Head of caudate nucleus (tissue), 42 donors: ENCODE data around the gene FARP1.
A peak's percentile ranks its signal among the peaks of the same experiment; 100 is the strongest.

Source experiments
- DNase-seq, 42 donors: peaks; one replicate each; pipeline versions ENCODE4 v3.0.0 to v3.0.0-alpha.2; 2020 to 2021; ENCODE audit warnings: mixed read lengths in 7 of 42
- intact Hi-C: fragments of 100-400 bp; cut with DNase I; formaldehyde crosslinking; loops from one replicate; pipeline ENCODE4 v1.15.0; 2022

Gene FARP1

GRCh38 chr13:98487016-98487415 is 344.1 kb downstream of the FARP1 start:
- intact Hi-C loops, result no loop called here
- DNase-seq, result no peak

- intact Hi-C loops, result no loop called here
- no peak for DNase-seq
Observed at GRCh38 chr13:98487522-98487921, 344.6 kb downstream of the FARP1 start.

- no peak for DNase-seq
- intact Hi-C loops, result no loop called here
Observed at GRCh38 chr13:98488736-98489135, 345.8 kb downstream of the FARP1 start.

- no peak for DNase-seq
- intact Hi-C loops, result no loop called here
Observed at GRCh38 chr13:98489446-98490194, 346.7 kb downstream of the FARP1 start.

- intact Hi-C loops, result no loop called here
- no peak for DNase-seq
Observed at GRCh38 chr13:98490195-98490836, 347.4 kb downstream of the FARP1 start.

- no peak for DNase-seq
- intact Hi-C loops, result no loop called here
Observed at GRCh38 chr13:98490866-98491265, 348.0 kb downstream of the FARP1 start.

- no peak for DNase-seq
- intact Hi-C loops, result no loop called here
Observed at GRCh38 chr13:98492335-98493041, 349.6 kb downstream of the FARP1 start.

GRCh38 chr13:98493042-98493712 is 350.3 kb downstream of the FARP1 start:
- intact Hi-C loops, result no loop called here
- no peak for DNase-seq

GRCh38 chr13:98494769-98495168 is 351.9 kb downstream of the FARP1 start:
- peak in 1 of 42 donors; percentile 32 for DNase-seq
- intact Hi-C loops, result no loop called here

GRCh38 chr13:98495627-98496478 is 353.0 kb downstream of the FARP1 start:
- peak in 2 of 42 donors; percentile 23 to 36 for DNase-seq

GRCh38 chr13:98496479-98496791 is 353.5 kb downstream of the FARP1 start:
- intact Hi-C loops, result no loop called here
- DNase-seq, result peak in 1 of 42 donors; percentile 31

More at GRCh38 chr13:98495627-98496478, 353.0 kb downstream of the FARP1 start:
- intact Hi-C loops, result no loop called here

- intact Hi-C loops, result no loop called here
- peak in 1 of 42 donors; percentile 4 for DNase-seq
Observed at GRCh38 chr13:98496966-98497365, 354.1 kb downstream of the FARP1 start.

GRCh38 chr13:98500963-98501421 is 358.1 kb downstream of the FARP1 start:
- no peak for DNase-seq
- intact Hi-C loops, result no loop called here

- peak in 1 of 42 donors; percentile 34 for DNase-seq
Observed at GRCh38 chr13:98503175-98504028, 360.5 kb downstream of the FARP1 start.

GRCh38 chr13:98504029-98504351 is 361.1 kb downstream of the FARP1 start:
- intact Hi-C loops, result no loop called here
- no peak for DNase-seq

More at GRCh38 chr13:98503175-98504028, 360.5 kb downstream of the FARP1 start:
- intact Hi-C loops, result no loop called here

- intact Hi-C loops, result no loop called here
- DNase-seq, result peak in 2 of 42 donors; percentile 22 to 24
Observed at GRCh38 chr13:98504371-98504963, 361.6 kb downstream of the FARP1 start.
